PC-3 (cell line): Measurements from ENCODE around the gene ARHGAP6. TPM values are rescaled to one million over a fixed set of nuclear protein-coding genes. Genes with fewer than 3 reads are reported as not detected.

Experiments used
- ATAC-seq: fragments of 200-7000 bp; cut with Tn5 transposase; 2 replicates; pipeline ENCODE4 v1.9.1; 2020; ENCODE audit warnings: mild to moderate bottlenecking, moderate library complexity
- BruUV-seq: library from RNA; stranded (reverse); fragments of 400-500 nt; replicated peaks from 2 replicates; lab custom pipeline; 2021; lab: Mats Ljungman, UMichigan
- CTCF ChIA-PET: fragments of 300-600 bp; sonication (Branson Sonifier 250); formaldehyde crosslinking; loops from one replicate; lab custom pipeline; 2022; ENCODE audit warnings: antibody characterized with exemption; lab: Charles Lee
- POLR2A ChIA-PET: fragments of 300-600 bp; sonication (Branson Sonifier 250); formaldehyde crosslinking; loops from one replicate; lab custom pipeline; 2022; ENCODE audit warnings: antibody characterized with exemption; ENCODE audit not compliant: unreplicated experiment; lab: Charles Lee
- DNase-seq: peaks from one replicate; pipeline ENCODE4 v3.0.0-alpha.2; 2015
- H2AFZ ChIP-seq: fragments of 300-600 bp; sonication (generic); 2 replicates; pipeline ENCODE4 v1.6.0; 2016; ENCODE audit warnings: antibody characterized with exemption, low read length
- H3F3A ChIP-seq: fragments of 300-600 bp; sonication (generic); one replicate; pipeline ENCODE4 v1.6.0; 2017; ENCODE audit warnings: antibody characterized with exemption, low read length, control low read depth, mild to moderate bottlenecking; ENCODE audit not compliant: unreplicated experiment
- H3K27ac ChIP-seq: fragments of 300-600 bp; sonication (generic); 2 replicates; pipeline ENCODE4 v1.5.1; 2016; ENCODE audit warnings: mild to moderate bottlenecking, low read length
- H3K27me3 ChIP-seq: fragments of 300-600 bp; sonication (generic); 2 replicates; pipeline ENCODE4 v1.6.1; 2016; ENCODE audit warnings: low read length, mixed read lengths
- H3K36me3 ChIP-seq: fragments of 300-600 bp; sonication (generic); 2 replicates; pipeline ENCODE4 v1.6.1; 2016; ENCODE audit warnings: low read depth, mixed run types, low read length, mixed read lengths
- H3K4me1 ChIP-seq: fragments of 300-600 bp; sonication (generic); 2 replicates; pipeline ENCODE4 v1.5.1; 2016; ENCODE audit warnings: low read length; ENCODE audit not compliant: insufficient read depth
- H3K4me2 ChIP-seq: fragments of 300-600 bp; sonication (generic); 2 replicates; pipeline ENCODE4 v1.6.0; 2016; ENCODE audit warnings: low read length
- H3K4me3 ChIP-seq: fragments of 300-600 bp; sonication (generic); 2 replicates; pipeline ENCODE4 v1.5.1; 2016; ENCODE audit warnings: mild to moderate bottlenecking, low read length, mixed read lengths
- H3K79me2 ChIP-seq: fragments of 300-600 bp; sonication (generic); 2 replicates; pipeline ENCODE4 v1.6.1; 2017; ENCODE audit warnings: low read length, mixed read lengths
- H3K9ac ChIP-seq: fragments of 300-600 bp; sonication (generic); 2 replicates; pipeline ENCODE4 v1.6.0; 2016; ENCODE audit warnings: mild to moderate bottlenecking, low read length
- H3K9me2 ChIP-seq: fragments of 300-600 bp; sonication (generic); replicated peaks from 2 replicates; pipeline ENCODE4 v1.6.1; 2016; ENCODE audit warnings: mixed run types, low read length, mixed read lengths
- H3K9me3 ChIP-seq: fragments of 300-600 bp; sonication (generic); 2 replicates; pipeline ENCODE4 v1.6.1; 2016; ENCODE audit warnings: low read length, mixed read lengths
- H4K20me1 ChIP-seq: fragments of 300-600 bp; sonication (generic); 2 replicates; pipeline ENCODE4 v1.6.1; 2016; ENCODE audit warnings: low read length, mixed read lengths
- CTCF ChIP-seq: fragments of 300-600 bp; sonication (generic); conservative IDR thresholded peaks from 2 replicates; pipeline ENCODE4 v1.5.1; 2017; ENCODE audit warnings: antibody characterized with exemption, low read depth, mild to moderate bottlenecking, low read length
- EZH2 ChIP-seq: fragments of 300-600 bp; sonication (generic); IDR thresholded peaks from one replicate; pipeline ENCODE4 v1.6.1; 2017; ENCODE audit warnings: antibody characterized with exemption, mild to moderate bottlenecking, low read length; ENCODE audit not compliant: unreplicated experiment
- EZH2phosphoT487 ChIP-seq: fragments of 300-600 bp; sonication (generic); IDR thresholded peaks from 2 replicates; pipeline ENCODE4 v1.6.1; 2018; ENCODE audit warnings: mild to moderate bottlenecking, antibody characterized with exemption, low read length, borderline replicate concordance
- intact Hi-C: fragments of 100-400 bp; cut with micrococcal nuclease; formaldehyde crosslinking; loops from 2 replicates; pipeline ENCODE4 v1.9.0; 2023
- total RNA-seq: library from RNA; depleted of rRNA; stranded (reverse); fragments of >200 nt; gene quantifications from 2 replicates; pipeline ENCODE4 v1.2.3, GENCODE V29; 2014

Gene ARHGAP6
- total RNA-seq, 1 experiment from 2014 or later, result 2.8 TPM

GRCh38 chrX:11264925-11265324, 400.8 kb downstream of the ARHGAP6 start:
- no TSS peak for BruUV-seq
- Histone ChIP-seq H3K4me1 (peaks cover 19% of the 10 kb centered on the region), H3K4me2 (no peak overlapping the region), H3K36me3 (no peaks in the 10 kb centered on the region), H3K4me3 (no peak overlapping the region), H3K9me2 (no peaks in the 10 kb centered on the region), H3K9me3 (no peaks in the 10 kb centered on the region), H3K79me2 (no peaks in the 10 kb centered on the region), H2AFZ (no peak overlapping the region), H3K27me3 (no peaks in the 10 kb centered on the region), H4K20me1 (no peaks in the 10 kb centered on the region), H3F3A (peaks cover 4% of the 10 kb centered on the region), H3K9ac (no peak overlapping the region), H3K27ac (no peak overlapping the region)
- intact Hi-C loops, result no loop called here
- DNase-seq (no peak), ATAC-seq (no peak)
- TF ChIP-seq EZH2, result no peak
- no peak for TF ChIP-seq EZH2phosphoT487
- no peak for TF ChIP-seq CTCF
- CTCF ChIA-PET, result no interaction called here
- POLR2A ChIA-PET, result no interaction called here

DNA sequence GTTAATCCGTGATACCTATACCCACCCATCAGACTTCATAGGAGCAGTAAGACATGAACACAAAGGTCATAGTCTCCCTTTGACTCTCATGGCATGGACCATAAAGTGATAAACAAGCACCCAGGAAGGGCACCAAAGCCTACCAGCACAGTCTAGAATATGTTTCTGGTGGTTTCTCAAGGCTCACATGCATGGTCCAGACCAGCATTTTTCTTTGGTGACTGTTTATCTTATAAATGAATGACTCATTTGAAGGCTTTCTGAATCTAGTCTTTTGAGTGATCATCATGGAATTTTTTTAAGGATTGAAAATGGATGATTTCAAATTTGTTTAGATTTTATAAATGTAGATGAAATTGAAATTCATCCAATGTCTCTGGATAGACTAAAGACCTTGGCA, 404.5 kb downstream of the ARHGAP6 start:
- H3K9ac ChIP-seq, result no peak overlapping the region
- no peaks in the 10 kb centered on the region for H4K20me1 ChIP-seq
- POLR2A ChIA-PET, result no interaction called here
- H3F3A ChIP-seq, result peaks cover 4% of the 10 kb centered on the region
- H3K79me2 ChIP-seq, result no peaks in the 10 kb centered on the region
- DNase-seq, result peak; percentile 82
- no peaks in the 10 kb centered on the region for H3K9me3 ChIP-seq
- peak; percentile 91 for ATAC-seq
- no TSS peak for BruUV-seq
- no peak overlapping the region for H3K4me2 ChIP-seq
- H3K27ac ChIP-seq, result peak overlapping the region; percentile 27
- H3K27me3 ChIP-seq, result no peaks in the 10 kb centered on the region
- CTCF ChIA-PET, result no interaction called here
- TF ChIP-seq CTCF (no peak), EZH2 (no peak), EZH2phosphoT487 (no peak)
- no peak overlapping the region for H3K4me3 ChIP-seq
- no peaks in the 10 kb centered on the region for H3K36me3 ChIP-seq
- no peaks in the 10 kb centered on the region for H3K9me2 ChIP-seq
- H2AFZ ChIP-seq, result no peak overlapping the region
- intact Hi-C loops, result no loop called here
- H3K4me1 ChIP-seq, result peaks cover 19% of the 10 kb centered on the region

DNA sequence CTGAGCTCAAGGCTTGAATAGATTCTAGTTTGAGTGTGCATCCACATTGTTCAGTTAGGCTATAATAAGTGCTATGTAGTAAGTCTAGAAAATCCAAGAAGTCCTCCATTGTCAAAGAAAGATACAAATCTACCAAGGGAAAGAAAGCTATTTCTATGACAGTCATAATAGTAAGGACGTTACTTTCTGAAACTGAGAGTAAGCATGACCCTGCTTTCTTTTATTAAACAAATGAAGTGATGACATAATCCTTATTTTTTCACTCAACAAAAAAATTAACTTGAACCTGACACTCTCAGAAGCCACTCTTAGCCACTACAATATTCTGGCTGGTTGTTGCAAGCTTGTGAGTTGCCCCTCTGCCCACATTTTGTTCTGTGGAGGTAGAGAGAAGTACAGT, 406.3 kb downstream of the ARHGAP6 start:
- BruUV-seq, result no TSS peak
- CTCF ChIA-PET, result no interaction called here

More for the DNA sequence above, 406.3 kb downstream of the ARHGAP6 start:
- Histone ChIP-seq H3K27me3 (no peaks in the 10 kb centered on the region), H3K4me2 (no peak overlapping the region), H3K4me1 (peaks cover 19% of the 10 kb centered on the region), H3K9me2 (no peaks in the 10 kb centered on the region), H3K27ac (no peak overlapping the region), H2AFZ (no peak overlapping the region), H3K79me2 (no peaks in the 10 kb centered on the region), H3K36me3 (no peaks in the 10 kb centered on the region), H3K9me3 (no peaks in the 10 kb centered on the region), H4K20me1 (no peaks in the 10 kb centered on the region), H3K4me3 (no peak overlapping the region), H3K9ac (no peak overlapping the region), H3F3A (peaks cover 4% of the 10 kb centered on the region)
- no peak for ATAC-seq
- DNase-seq, result no peak
- intact Hi-C loops, result no loop called here
- no peak for TF ChIP-seq EZH2phosphoT487
- no peak for TF ChIP-seq EZH2
- no peak for TF ChIP-seq CTCF
- POLR2A ChIA-PET, result no interaction called here
